LNCaP clone FGC (cell line): ENCODE data around the gene LRRC3B.

Experiments used
- DNase-seq: peaks from one replicate; pipeline ENCODE4 v3.0.0-alpha.2; 2011; ENCODE audit warnings: low read depth
- H3K4me3 ChIP-seq: 2 replicates; pipeline ENCODE4 v1.5.1; 2011; ENCODE audit warnings: mild to moderate bottlenecking, low read depth, low read length, control low read depth
- CTCF ChIP-seq: IDR thresholded peaks from 2 replicates; pipeline ENCODE4 v1.5.1; 2012; ENCODE audit warnings: mild to moderate bottlenecking; ENCODE audit not compliant: control insufficient read depth, insufficient read depth; ENCODE audit errors: extremely low read depth

LRRC3B gene

GRCh38 chr3:26647078-26647477 lies 24.5 kb downstream of the LRRC3B start:
- DNase-seq: no peak
- no peak overlapping the region for H3K4me3 ChIP-seq
- TF ChIP-seq CTCF: no peak

- TF ChIP-seq CTCF: no peak
- no peak overlapping the region for H3K4me3 ChIP-seq
- no peak for DNase-seq
Observed at GRCh38 chr3:26648461-26648860, 25.9 kb downstream of the LRRC3B start.

GRCh38 chr3:26652164-26652563 lies 29.6 kb downstream of the LRRC3B start:
- DNase-seq: no peak
- H3K4me3 ChIP-seq: no peak overlapping the region
- TF ChIP-seq CTCF: no peak

- TF ChIP-seq CTCF: no peak
- no peak overlapping the region for H3K4me3 ChIP-seq
Observed at GRCh38 chr3:26653811-26654425, 31.3 kb downstream of the LRRC3B start.

GRCh38 chr3:26655231-26655630 lies 32.7 kb downstream of the LRRC3B start:
- no peak overlapping the region for H3K4me3 ChIP-seq
- no peak for TF ChIP-seq CTCF
- DNase-seq: no peak

More at GRCh38 chr3:26653811-26654425, 31.3 kb downstream of the LRRC3B start:
- DNase-seq: no peak

- no peak for TF ChIP-seq CTCF
- no peak for DNase-seq
- H3K4me3 ChIP-seq: no peak overlapping the region
Observed at GRCh38 chr3:26657348-26657976, 34.9 kb downstream of the LRRC3B start.

- no peak for TF ChIP-seq CTCF
- no peak for DNase-seq
- no peak overlapping the region for H3K4me3 ChIP-seq
Observed at GRCh38 chr3:26668171-26668570, 45.6 kb downstream of the LRRC3B start.
